HEK293T (cell line): ENCODE measurements around the gene TMEM273.

Experiments used
- CTCF ChIA-PET: fragments of 350-600 bp; formaldehyde crosslinking; extraction: SDS; loops from one replicate; lab custom pipeline; 2021; ENCODE audit warnings: antibody characterized with exemption, inconsistent platforms; lab: Yijun Ruan, JAX
- POLR2A ChIA-PET: fragments of 350-600 bp; formaldehyde crosslinking; extraction: SDS; loops from one replicate; lab custom pipeline; 2020; ENCODE audit warnings: antibody characterized with exemption, inconsistent platforms; lab: Yijun Ruan, JAX
- DNase-seq: peaks from one replicate; pipeline ENCODE4 v3.0.0; 2012; ENCODE audit warnings: mixed read lengths; ENCODE audit errors: extremely low spot score
- ARNT ChIP-seq: fragments of 450-650 bp; IDR thresholded peaks from 2 replicates; pipeline ENCODE4 v1.6.1; 2017; ENCODE audit warnings: mild to moderate bottlenecking
- BHLHE40 ChIP-seq: fragments of 450-650 bp; IDR thresholded peaks from 2 replicates; pipeline ENCODE4 v1.6.1; 2016; ENCODE audit warnings: mild to moderate bottlenecking, moderate library complexity, borderline replicate concordance
- CTBP1 ChIP-seq: fragments of 450-650 bp; IDR thresholded peaks from 2 replicates; pipeline ENCODE4 v1.6.1; 2016; ENCODE audit warnings: borderline replicate concordance
- ELF4 ChIP-seq: fragments of 450-650 bp; IDR thresholded peaks from 2 replicates; pipeline ENCODE4 v1.6.1; 2017; ENCODE audit warnings: antibody characterized with exemption
- FOXA1 ChIP-seq: fragments of 450-650 bp; IDR thresholded peaks from 2 replicates; pipeline ENCODE4 v1.6.1; 2016; ENCODE audit warnings: mild to moderate bottlenecking
- FOXK2 ChIP-seq: fragments of 450-650 bp; IDR thresholded peaks from 2 replicates; pipeline ENCODE4 v1.6.1; 2016; ENCODE audit warnings: mild to moderate bottlenecking
- FOXM1 ChIP-seq: fragments of 450-650 bp; IDR thresholded peaks from 2 replicates; pipeline ENCODE4 v1.6.1; 2017; ENCODE audit warnings: mild to moderate bottlenecking, borderline replicate concordance
- HDGF ChIP-seq: fragments of 450-650 bp; IDR thresholded peaks from 2 replicates; pipeline ENCODE4 v1.6.1; 2017; ENCODE audit warnings: antibody characterized with exemption, borderline replicate concordance
- L3MBTL2 ChIP-seq: fragments of 450-650 bp; conservative IDR thresholded peaks from 2 replicates; pipeline ENCODE4 v1.6.1; 2016; ENCODE audit warnings: mild to moderate bottlenecking
- LEF1 ChIP-seq: fragments of 450-650 bp; IDR thresholded peaks from 2 replicates; pipeline ENCODE4 v1.6.1; 2017; ENCODE audit warnings: mild to moderate bottlenecking, borderline replicate concordance
- NFRKB ChIP-seq: fragments of 450-650 bp; IDR thresholded peaks from 2 replicates; pipeline ENCODE4 v1.6.1; 2016; ENCODE audit warnings: mild to moderate bottlenecking, moderate library complexity
- PKNOX1 ChIP-seq: fragments of 450-650 bp; IDR thresholded peaks from 2 replicates; pipeline ENCODE4 v1.6.1; 2016
- SP1 ChIP-seq: fragments of 450-650 bp; IDR thresholded peaks from 2 replicates; pipeline ENCODE4 v1.6.1; 2017
- SUZ12 ChIP-seq: fragments of 450-650 bp; IDR thresholded peaks from 2 replicates; pipeline ENCODE4 v1.6.1; 2016; ENCODE audit warnings: mild to moderate bottlenecking
- TARDBP ChIP-seq: fragments of 450-650 bp; IDR thresholded peaks from 2 replicates; pipeline ENCODE4 v1.6.1; 2016
- ZNF384 ChIP-seq: fragments of 450-650 bp; IDR thresholded peaks from 2 replicates; pipeline ENCODE4 v1.6.1; 2016

The TMEM273 gene

GRCh38 chr10:49162063-49162462 is 26.1 kb downstream of the TMEM273 start:
- POLR2A ChIA-PET: no interaction called here
- TF ChIP-seq NFRKB (no peak), ARNT (no peak), TARDBP (no peak), CTBP1 (no peak), LEF1 (no peak), FOXA1 (no peak), PKNOX1 (no peak), FOXM1 (no peak), SP1 (no peak)
- no peak for DNase-seq
- CTCF ChIA-PET: interaction anchor here (1.1 to 1.4 kb wide), 2 partner anchors 501 to 504 kb away, joined by 4 to 7 read pairs; no protein-coding TSS in a partner anchor

- no peak for DNase-seq
- TF ChIP-seq FOXK2 (no peak), CTBP1 (no peak), SP1 (no peak), NFRKB (no peak), L3MBTL2 (no peak), HDGF (no peak), PKNOX1 (no peak)
- ChIA-PET CTCF (interaction anchor here (0.6 to 1.4 kb wide), 3 partner anchors 52 to 504 kb away, joined by 3 to 7 read pairs (median 4); no protein-coding TSS in a partner anchor), POLR2A (no interaction called here)
Observed at GRCh38 chr10:49161411-49161997, 26.7 kb downstream of the TMEM273 start.

GRCh38 chr10:49160814-49161213 is 27.4 kb downstream of the TMEM273 start:
- CTCF ChIA-PET: interaction anchor here (1.4 kb wide), 1 partner anchor 500 kb away, joined by 4 read pairs; no protein-coding TSS in a partner anchor

GRCh38 chr10:49160110-49160509 is 28.1 kb downstream of the TMEM273 start:
- TF ChIP-seq TARDBP (no peak), L3MBTL2 (no peak), ZNF384 (no peak), BHLHE40 (no peak), HDGF (no peak), ELF4 (no peak), FOXM1 (no peak), FOXK2 (no peak), PKNOX1 (no peak), SUZ12 (no peak), ARNT (no peak), FOXA1 (no peak), LEF1 (no peak), NFRKB (no peak)
- CTCF ChIA-PET: no interaction called here
- POLR2A ChIA-PET: no interaction called here
- DNase-seq: no peak

More at GRCh38 chr10:49160814-49161213, 27.4 kb downstream of the TMEM273 start:
- POLR2A ChIA-PET: no interaction called here
- TF ChIP-seq SUZ12 (no peak), FOXM1 (no peak), L3MBTL2 (no peak), ELF4 (no peak), BHLHE40 (no peak), NFRKB (no peak), HDGF (no peak), CTBP1 (no peak), PKNOX1 (no peak), LEF1 (no peak), SP1 (no peak), ZNF384 (no peak), FOXK2 (no peak), ARNT (no peak)
- no peak for DNase-seq

- no peak for DNase-seq
- ChIA-PET CTCF (no interaction called here), POLR2A (no interaction called here)
- no peak for TF ChIP-seq SUZ12
- no peak for TF ChIP-seq L3MBTL2
- no peak for TF ChIP-seq FOXM1
- no peak for TF ChIP-seq TARDBP
- TF ChIP-seq ARNT: no peak
- TF ChIP-seq ELF4: no peak
- TF ChIP-seq LEF1: no peak
- TF ChIP-seq CTBP1: no peak
- TF ChIP-seq ZNF384: no peak
Observed at GRCh38 chr10:49158915-49159314, 29.3 kb downstream of the TMEM273 start.

- TF ChIP-seq FOXM1 (no peak), SP1 (no peak), NFRKB (no peak), BHLHE40 (no peak), LEF1 (no peak), TARDBP (no peak), SUZ12 (no peak), L3MBTL2 (no peak), FOXA1 (no peak), ELF4 (no peak), ZNF384 (no peak), CTBP1 (no peak), FOXK2 (no peak), ARNT (no peak)
- DNase-seq: no peak
- ChIA-PET CTCF (no interaction called here), POLR2A (no interaction called here)
Observed at GRCh38 chr10:49158404-49158803, 29.8 kb downstream of the TMEM273 start.
